Measurements from ENCODE around the gene EVL. TPM values are rescaled to one million over a fixed set of nuclear protein-coding genes. Genes with fewer than 3 reads are reported as not detected.

Gene EVL
- total RNA-seq, 1 donor from 2014 or later: 89.1 TPM

GRCh38 chr14:100065942-100066574, 836 bp downstream of the EVL start:
- DNase-seq (ENCODE audit: low spot score): peak; percentile 33

DNA sequence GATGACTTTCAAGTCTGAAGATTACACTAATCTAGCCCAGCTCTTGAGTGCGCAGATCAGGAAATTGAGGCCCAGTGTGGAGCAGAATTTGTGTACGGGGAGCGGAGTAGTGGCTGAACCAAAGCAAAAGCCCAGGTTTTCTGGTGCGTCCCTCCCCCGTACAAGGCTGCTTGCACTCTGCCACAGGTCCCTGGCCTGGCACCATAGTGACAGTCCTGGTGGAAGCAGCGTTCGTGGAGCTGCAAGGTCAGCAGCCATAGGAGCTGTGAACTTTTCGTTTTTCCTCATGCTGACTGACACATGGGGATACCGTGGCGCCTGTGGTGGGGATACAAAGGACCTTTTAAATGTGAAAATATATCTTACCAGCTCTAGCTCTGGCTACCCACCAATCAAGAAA, 1.7 kb downstream of the EVL start:
- no peak for DNase-seq (ENCODE audit: low spot score)

- no peak for DNase-seq (ENCODE audit: low spot score)
Observed at GRCh38 chr14:100067481-100067880, 2.3 kb downstream of the EVL start.

- peak; percentile 46 for DNase-seq (ENCODE audit: low spot score)
Observed at GRCh38 chr14:100067971-100068959, 3.0 kb downstream of the EVL start.

DNA sequence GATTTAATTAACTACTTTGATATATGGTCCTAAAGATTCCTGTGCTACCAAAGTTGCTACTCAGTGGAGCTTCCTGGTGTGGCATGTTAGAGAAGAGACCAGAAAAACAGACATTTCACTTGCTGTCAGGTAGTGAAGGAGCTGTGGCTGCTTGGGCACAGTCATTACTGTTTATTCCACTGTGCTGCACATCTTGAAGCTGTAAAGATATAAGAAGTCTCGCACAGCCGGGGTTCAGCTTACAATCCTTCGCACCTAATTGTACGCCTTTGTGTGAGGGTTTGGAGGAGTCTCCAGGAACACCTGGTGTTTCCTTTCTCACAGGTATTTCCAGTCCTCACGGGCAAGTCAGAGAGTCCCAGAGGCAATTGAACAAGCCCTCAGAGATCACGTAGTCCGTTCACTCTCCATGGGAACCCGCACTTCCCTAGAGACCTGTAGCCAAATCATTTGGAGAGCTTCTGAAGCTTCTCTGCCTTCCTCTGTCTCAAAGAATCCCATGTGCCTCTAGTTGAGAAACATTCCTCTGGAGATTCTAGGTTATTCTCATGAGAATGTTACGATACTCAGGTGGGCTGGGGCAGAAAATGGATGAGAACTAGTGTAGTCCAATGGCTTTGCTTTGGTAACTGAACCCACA, 4.1 kb downstream of the EVL start:
- DNase-seq (ENCODE audit: low spot score): no peak

GRCh38 chr14:100070310-100070709, 5.1 kb downstream of the EVL start:
- no peak for DNase-seq (ENCODE audit: low spot score)

DNA sequence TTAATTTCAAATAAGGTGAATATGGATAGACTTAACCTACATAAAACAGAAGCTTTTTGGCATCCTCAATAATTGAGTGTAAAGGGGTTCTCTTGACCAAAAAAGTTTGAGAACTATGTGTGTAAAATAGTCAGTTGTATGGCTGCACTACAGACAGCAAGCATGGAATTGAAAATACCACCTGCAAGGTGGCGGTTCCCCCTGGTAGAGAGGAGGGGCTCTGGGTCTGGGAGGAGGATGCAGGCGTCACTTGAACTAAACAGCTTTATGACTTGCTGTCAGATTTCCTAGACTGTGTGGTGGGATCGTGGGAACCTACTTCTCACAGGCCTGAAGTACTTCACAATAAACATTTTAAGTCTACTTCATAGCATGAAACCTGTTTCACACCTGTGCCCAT, 6.3 kb downstream of the EVL start:
- DNase-seq (ENCODE audit: low spot score): no peak

DNA sequence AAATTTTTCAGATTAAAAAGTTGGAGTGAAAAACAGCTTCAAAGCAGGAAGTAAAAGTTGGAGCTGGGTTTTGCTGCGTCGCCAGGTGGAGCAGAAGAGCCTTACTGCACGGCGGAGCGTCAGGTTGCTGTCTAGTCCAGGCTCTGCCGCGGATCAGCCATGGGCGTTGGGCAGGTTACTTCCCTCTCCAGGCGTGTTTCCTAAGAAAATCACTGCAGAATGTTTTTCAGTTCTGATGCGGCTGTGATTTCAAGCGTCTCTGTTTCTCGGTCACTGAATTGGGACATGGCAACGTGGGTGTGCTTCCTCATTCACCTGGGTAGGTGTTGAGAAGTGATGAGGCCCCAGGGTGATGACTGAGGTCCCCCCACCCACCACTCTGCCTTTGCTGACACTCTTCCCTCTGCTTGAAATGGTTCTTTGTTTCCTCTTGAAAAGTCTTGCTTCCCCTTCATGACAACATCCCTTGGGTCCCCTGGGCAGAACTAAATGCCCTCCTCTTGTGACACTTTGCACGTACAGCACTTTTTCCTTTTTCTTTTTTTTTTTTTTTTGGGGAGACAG, 7.6 kb downstream of the EVL start:
- DNase-seq (ENCODE audit: low spot score): peak; percentile 42

DNA sequence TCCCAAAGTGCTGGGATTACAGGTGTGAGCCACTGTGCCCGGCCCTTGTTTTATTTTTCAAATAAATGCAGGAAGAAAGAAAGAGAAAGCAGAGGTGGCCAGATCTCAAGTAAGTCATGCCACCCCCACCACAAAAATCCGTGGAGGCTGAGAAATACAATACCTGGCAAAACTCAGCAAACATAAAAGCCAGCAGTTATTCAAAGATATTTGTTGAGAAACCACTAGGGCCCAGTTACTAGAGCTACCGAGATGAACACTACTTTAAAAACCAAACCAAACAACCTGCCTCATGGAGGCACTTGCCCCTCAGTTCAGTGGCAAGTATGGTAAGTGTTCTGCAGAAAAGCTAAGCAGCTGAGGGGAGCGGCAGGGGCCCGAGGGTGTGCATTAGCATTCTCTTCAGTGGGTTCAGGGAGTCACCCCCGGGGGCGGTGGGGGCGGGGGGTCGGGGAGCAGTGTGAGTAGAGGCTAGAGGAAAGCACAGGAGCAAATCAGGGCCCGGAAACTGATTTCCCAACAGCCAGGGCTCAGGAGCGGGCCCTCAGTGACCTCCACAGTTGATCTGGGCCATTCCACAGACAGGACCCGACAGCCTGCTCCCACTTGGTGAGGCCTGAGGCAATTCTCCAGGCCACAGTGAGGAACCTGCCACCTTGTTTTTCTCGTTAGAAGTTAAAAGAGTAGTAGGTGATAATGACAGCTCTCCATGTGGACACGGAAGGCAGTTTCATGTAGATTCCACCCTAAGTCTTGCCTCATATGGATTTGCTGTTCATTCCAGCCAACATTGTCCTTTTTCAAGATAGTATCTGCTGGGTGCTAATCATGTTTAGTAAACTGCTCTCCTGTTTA, 8.6 kb downstream of the EVL start:
- no peak for DNase-seq (ENCODE audit: low spot score)

GRCh38 chr14:100074431-100075100, 9.3 kb downstream of the EVL start:
- no peak for DNase-seq (ENCODE audit: low spot score)

- no peak for DNase-seq (ENCODE audit: low spot score)
Observed at GRCh38 chr14:100075681-100076080, 10.5 kb downstream of the EVL start.

DNA sequence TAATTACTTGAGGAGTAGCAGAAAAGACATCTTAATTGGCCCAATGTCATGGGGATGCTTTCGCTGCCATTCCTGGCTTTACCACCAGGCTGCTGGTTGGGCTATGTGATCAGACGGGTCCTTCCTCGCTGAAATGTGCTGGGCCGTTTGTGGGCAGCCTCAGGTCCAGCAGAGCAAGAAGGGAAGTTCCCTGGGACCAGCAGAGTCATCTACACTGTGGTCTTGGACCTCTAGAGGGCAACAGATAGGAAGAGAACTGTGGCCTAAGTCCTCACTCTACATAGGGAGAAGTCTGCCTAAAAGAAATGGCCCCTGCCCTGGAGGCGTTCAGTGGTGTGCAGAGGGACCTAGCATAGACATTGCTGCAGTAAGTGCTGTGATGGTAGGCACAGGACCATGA, 10.9 kb downstream of the EVL start:
- DNase-seq (ENCODE audit: low spot score): no peak

GRCh38 chr14:100076606-100077005, 11.4 kb downstream of the EVL start:
- DNase-seq (ENCODE audit: low spot score): no peak

DNA sequence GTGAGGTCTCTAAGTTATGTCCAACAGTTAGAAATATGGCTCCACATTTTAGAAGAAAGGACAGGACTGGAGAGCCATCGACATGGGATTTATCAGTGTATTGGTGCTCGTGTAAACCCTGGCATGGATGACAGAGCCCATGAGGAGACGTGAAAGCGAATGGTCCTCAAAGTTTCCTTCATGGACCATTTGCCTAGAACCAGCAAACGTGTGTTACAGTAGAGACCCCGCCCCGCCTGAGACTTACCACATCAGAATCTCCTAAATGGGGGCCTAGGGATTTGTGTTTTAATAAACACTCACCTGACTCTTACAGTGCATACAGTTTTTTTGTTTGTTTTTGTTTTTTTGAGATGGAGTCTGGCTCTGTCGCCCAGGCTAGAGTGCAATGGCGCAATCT, 12.2 kb downstream of the EVL start:
- no peak for DNase-seq (ENCODE audit: low spot score)

- no peak for DNase-seq (ENCODE audit: low spot score)
Observed at GRCh38 chr14:100078216-100078803, 13.1 kb downstream of the EVL start.

DNA sequence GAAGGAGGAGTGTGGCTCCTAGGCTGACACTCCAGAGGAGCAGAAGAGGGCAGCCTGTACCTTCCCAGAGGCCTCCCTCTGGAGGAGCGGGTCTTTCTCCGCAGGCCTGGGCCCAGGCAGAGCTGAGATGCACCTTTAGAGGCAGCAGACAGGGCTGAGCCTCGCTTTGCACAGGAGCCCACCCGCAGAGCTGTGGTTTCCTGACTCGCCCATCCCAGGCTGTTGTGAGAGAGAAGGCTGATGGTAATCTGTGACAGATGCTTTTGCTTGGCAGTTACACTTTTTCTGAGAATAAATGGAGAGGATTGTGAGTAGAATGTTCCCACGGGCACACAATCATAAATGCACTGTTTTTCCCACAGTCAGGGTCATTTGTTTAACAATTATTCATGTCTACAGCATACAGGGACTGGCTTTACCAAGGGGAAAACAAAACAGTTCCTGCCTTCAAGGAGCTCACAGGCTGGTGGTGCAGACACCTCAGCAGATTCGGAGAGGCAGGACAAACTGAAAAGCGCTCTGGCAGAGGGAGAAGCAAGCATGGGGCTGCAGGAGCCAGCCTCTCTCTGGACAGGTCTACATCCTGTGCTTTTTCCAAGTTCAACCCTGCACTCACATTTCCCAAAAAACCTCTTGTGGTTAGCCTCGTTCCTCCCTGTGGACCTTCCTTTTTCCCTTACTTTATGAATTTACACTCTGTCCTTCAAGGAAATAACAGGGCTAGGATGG, 13.9 kb downstream of the EVL start:
- DNase-seq (ENCODE audit: low spot score): no peak

DNA sequence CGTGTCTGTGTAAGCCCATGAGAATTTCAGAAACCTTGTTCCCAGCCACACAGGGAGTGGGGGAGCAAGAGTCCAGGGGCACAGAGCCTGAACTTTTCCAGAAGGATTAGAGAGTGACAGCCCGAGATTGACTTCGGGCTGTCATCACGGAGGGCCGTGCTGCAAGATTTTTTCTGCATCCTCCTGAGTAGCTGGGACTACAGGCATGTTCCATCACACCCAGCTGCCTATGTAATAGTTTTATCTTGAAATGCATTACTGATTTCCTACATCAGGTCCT, 14.4 kb downstream of the EVL start:
- no peak for DNase-seq (ENCODE audit: low spot score)

DNA sequence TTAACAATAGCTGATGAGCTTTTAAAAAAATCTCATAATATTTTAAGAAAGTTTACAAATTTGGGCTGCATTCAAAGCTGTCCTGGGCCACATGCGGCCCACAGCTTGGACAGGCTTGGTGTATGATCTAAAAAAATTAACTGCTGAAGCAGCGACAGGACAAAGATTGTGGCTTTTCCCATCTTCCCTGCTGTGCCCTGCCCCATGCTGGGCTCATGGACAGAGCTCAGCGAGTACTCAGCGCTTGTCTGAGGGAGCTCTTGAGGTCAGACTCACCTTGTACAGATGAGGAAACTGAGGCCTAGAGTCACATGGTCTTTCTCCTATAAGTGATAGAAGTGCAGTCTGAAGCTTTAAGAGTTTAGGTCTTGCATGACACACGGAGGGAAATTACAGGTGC, 15.0 kb downstream of the EVL start:
- DNase-seq (ENCODE audit: low spot score): no peak

DNA sequence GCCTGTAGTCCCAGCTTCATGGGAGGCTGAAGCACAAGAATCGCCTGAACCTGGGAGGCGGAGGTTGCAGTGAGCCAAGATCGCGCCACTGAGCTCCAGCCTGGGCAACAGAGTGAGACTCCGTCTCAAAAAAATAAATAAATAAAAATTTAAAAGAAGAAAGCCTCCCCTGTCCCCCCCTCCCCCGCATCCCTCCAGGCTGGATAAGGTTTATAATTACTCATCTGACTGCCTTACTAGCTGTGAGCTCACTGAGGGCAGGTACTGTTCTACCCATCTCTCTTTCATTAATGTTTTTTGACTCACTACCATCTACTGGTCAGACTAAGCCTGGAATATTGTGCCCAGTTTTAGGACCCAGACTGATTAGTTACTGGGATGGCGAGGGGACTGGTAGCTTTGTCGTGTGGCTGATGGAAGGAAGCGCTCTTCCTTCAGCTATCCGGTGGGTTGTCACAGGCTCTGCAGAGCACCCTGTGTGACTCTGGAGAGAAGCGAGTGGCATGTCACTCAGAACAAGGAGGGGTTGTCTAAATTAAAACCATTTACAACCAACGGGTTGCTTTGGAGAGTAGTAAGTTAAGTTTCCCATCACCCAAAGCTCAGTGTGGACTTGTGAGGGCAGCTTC, 16.9 kb downstream of the EVL start:
- no peak for DNase-seq (ENCODE audit: low spot score)

GRCh38 chr14:100082723-100083122, 17.5 kb downstream of the EVL start:
- DNase-seq (ENCODE audit: low spot score): no peak

Data from mucosa of gallbladder (tissue), 1 donor.